ENCODE results near the gene TOMM6.

TOMM6 gene

GRCh38 chr6:41787219-41787917, at the start of gene TOMM6:
TSS of gene TOMM6 (plus strand) at chr6:41787694. CDS start at chr6:41787698, 4 bp downstream.
- DNase-seq, result peak; percentile 96

GRCh38 chr6:41739041-41739440, 48.5 kb upstream of the TOMM6 start:
- DNase-seq, result no peak

- no peak for DNase-seq
Observed at GRCh38 chr6:41740366-41741162, 46.9 kb upstream of the TOMM6 start.

- DNase-seq, result no peak
Observed at GRCh38 chr6:41741625-41742490, 45.6 kb upstream of the TOMM6 start.

GRCh38 chr6:41743406-41744235, 43.9 kb upstream of the TOMM6 start:
- DNase-seq, result no peak

- no peak for DNase-seq
Observed at GRCh38 chr6:41744236-41744787, 43.2 kb upstream of the TOMM6 start.

DNA sequence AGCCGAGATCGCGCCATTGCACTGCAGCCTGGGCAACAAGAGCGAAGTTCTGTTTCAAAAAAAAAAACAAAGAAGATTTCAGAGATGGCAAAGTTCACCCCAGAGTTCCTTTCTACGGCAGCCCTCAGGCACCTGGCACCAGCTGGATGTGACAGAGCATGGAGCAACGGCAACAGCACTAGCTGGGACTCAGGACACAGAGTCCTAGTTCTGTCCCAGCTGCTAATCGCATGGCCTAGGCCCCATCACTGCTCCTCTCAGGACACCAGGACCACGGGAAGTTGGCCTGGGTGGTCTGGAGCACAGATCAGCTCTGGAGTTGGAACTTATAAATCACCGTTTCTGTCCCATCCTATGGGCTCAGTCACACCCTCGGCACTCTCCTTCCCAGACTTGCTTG, 41.4 kb upstream of the TOMM6 start:
- DNase-seq, result no peak

DNA sequence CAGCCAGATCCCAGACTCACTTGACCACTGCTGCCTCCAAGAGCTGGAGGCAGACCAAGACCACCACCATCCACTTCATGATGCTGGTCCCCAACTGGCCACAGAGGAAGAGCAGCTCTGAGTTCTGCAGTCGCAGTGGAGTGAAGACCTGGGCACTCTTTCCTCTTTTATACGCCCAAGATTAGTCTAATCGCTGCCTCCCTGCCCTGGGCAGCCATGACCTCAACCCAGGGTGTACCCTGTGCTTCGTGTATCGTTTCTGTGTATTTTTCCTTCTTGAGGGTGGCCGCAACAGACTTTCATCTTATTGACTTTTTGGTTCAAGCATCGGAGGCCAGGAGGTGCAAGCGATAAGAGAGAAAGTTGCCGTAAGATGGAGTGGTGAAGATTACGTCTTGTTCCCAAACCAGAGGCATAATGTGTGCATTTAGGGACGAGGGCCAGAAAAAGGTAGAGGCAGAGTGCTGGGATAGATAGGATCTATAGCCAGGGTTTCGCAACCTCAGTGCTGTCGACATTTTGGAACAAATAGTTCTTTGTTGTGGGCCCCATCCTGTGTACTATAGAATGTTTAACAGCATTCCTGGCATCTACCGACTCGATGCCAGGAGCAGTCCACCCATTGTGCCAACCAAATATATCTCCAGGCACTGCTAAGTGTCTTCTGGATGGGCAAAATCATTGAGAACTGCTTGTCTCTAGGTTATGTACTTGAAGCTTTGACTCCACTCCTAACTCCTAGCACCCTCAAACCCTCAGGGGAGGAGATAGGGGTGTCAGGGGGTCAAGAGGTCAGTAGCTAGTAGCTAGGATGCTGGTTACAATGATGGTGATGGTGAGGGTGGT, 40.0 kb upstream of the TOMM6 start, which contains the start of gene PGC:
TSS of gene PGC (minus strand) at position 142 of the 846 bp plus-strand sequence. CDS start at position 79, 63 bp downstream.
- no peak for DNase-seq

DNA sequence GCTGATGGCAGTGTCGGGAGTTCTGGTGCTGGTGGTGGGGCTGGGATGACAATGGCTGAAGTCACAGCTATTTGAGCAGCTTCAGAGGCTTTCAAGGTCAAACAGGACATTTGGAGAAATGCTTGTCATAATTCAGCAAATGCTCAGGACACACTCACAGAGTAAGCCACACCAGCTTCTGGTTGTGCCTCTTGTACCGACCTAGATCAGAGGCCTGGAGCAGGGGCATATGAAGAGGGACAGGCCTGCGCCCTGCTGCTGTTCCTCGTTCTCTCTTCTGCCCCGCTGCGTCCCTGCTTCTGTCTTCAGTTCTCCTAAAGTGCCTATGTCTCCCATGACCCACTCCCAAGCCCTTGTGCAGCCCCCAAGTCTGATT, 39.4 kb upstream of the TOMM6 start:
- DNase-seq, result no peak

DNA sequence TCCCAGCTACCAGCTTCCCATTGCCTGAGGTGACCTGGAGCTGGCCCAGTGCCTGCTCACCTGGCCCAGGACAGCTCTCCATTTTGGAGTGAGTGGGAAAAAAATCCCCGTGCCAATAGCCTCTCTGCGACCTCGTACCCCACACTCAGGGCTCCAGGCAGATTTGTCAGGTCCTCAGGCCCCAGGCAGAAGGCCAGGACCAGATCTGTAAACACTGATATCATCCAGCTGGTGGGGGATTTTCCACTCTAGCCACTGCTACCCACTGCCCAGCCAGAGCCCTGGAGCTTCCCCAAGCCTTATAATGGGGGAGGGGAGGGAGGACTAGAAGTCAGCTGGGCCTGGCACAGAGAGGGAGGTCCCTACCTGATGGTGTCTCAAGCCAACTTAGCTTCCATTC, 39.0 kb upstream of the TOMM6 start:
- DNase-seq, result no peak

- DNase-seq, result no peak
Observed at GRCh38 chr6:41750374-41750773, 37.1 kb upstream of the TOMM6 start.

DNA sequence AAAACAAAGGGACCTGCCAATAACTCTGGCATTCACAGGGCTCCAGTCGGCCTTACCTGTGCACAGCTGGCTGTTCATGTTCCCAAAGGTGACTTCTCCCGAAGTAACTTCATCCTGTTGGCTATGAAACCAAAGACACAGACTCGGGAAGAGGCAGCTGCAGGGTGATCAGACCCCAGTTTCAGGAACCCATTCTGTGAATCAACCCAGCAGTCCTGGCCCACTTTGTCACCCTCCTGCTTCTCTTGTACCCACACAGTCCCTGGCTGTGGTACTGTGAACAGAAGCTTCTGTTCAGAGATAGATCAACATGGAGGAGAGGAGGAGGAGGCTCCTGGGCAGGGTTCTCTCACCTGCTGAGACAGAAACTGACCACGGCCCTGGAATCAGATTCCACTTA, 31.6 kb upstream of the TOMM6 start:
- DNase-seq, result no peak

DNA sequence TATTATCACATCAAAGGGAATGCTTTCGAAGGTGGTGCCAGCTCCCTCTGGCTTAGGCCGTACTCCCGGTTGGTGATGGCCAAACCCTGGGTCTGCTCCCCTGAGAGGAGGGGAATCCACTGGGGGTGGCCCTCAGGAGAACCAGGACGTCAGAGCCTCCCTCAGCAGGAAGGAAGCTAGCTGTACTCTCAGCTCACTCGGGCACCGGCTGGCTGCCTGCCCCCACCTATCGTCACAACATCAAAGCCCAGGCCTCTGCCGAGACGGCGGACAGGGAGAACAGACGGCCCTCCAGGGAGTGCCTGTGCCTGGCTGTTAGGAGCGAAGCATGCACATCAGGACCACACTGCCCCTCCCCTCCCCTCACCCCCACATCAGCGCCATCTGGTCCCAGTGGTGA, 31.1 kb upstream of the TOMM6 start:
- no peak for DNase-seq

DNA sequence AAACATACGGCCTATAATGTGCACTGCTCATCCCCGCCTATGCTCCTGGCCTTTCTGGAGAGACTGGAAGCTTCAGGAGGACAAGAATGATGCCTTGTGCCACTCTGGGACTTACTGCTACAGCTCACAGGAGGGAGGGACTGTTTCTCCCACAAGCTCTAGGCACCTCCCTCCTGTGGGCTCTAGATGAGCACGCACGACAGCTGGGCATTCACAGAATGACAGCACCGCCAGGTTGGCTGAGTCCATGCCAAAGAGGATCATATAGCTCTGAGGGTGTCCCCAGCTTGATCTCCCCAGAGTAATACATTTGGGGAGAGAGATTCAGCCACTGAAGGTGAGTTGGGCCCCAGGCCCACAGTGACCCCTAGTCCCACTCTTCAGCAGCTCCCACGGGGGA, 30.2 kb upstream of the TOMM6 start:
- no peak for DNase-seq

- DNase-seq, result no peak
Observed at GRCh38 chr6:41757931-41758640, 29.4 kb upstream of the TOMM6 start.

- DNase-seq, result no peak
Observed at GRCh38 chr6:41758641-41759035, 28.9 kb upstream of the TOMM6 start.

GRCh38 chr6:41759106-41759904, 28.2 kb upstream of the TOMM6 start:
- no peak for DNase-seq

DNA sequence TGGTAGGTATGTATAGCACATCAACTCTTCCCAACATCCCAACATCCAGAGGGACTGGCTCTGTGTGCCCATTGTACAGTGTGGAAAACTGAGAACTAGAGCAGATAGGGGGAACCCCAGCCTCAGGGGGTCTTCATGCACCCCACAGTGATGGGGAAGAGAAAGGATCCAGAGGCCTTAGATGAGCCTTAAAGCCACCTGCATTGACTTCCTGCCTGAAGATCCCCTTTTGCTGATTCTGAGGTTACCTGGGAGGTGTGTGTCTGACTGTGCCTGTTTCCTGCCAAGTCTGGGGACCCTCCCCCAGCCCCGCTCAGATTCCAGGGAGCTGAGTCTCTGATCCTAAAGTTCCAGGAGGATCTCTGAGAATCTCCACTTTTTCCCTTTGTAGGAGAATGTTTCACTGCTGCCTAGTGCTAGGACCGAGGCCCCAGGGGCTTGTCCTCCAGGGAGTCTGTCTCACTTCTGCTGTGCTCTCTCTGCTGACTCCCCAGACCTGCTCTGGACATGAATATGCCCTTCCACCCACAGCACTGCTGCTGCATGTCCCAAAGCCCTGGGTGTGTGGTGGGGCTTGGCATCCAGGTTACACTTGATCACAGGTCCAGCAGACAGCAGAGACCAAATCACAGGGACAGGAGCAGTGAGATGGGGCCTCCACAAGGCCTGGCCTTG, 27.5 kb upstream of the TOMM6 start:
- DNase-seq, result no peak

DNA sequence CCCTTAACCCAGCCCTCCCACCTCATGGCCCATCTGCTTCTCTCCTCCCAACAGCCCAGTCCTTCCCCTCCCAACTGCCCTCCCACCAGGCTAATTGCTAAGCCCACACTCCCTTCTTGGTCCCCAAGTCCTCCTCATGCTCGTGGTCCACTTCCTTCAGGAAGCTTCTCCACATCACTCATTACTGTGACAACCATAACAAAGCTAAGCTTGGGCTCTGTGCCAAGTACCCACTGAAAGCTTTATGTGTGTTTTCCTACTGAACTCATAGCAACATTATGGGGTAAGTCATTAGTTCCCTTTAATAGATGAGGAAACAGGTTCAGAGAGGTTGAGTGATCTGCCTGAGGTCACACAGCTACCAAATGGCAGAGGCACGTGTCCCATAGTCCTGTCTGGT, 24.0 kb upstream of the TOMM6 start:
- DNase-seq, result no peak
